SK-N-SH treated with all-trans-retinoic acid at 6 μM for 48 hours (cell line): Measurements from ENCODE around the gene FCSK.

Experiments used
- TOX ChIP-seq: fragments of 250-450 bp; sonication (Bioruptor Pico); IDR thresholded peaks from 2 replicates; pipeline ENCODE4 v1.8.0; 2021; ENCODE audit warnings: mild to moderate bottlenecking, moderate library complexity, borderline replicate concordance
- ZNF70 ChIP-seq: fragments of 450-650 bp; formaldehyde crosslinking; IDR thresholded peaks from 2 replicates; pipeline ENCODE4 v1.5.0; 2020; ENCODE audit warnings: mild to moderate bottlenecking, moderate library complexity

GRCh38 chr16:70467608-70468007 is 13.2 kb downstream of the FCSK start:
- TF ChIP-seq ZNF70 (CRISPR knock-in tag) (no peak), TOX (CRISPR knock-in tag) (no peak)
